Thoracic aorta (tissue), 2 donors: ENCODE measurements around the gene ZFP69. TPM values are rescaled to one million over a fixed set of nuclear protein-coding genes. Genes with fewer than 3 reads are reported as not detected.
"Not testable (repeated sequence)": the region's sequence is repeated elsewhere in the genome, so short reads cannot be mapped to it uniquely, and the experiment has no call there.

Source experiments
- ATAC-seq: fragments of 150-250 bp; one replicate; pipeline ENCODE4 v1.8.0; 2017; ENCODE audit warnings: low read depth; ENCODE audit not compliant: insufficient number of reproducible peaks, low FRiP score
- DNase-seq: peaks from one replicate; pipeline ENCODE4 v3.0.0-alpha.2; 2020; ENCODE audit warnings: low spot score
- H3K27ac ChIP-seq, 2 donors: fragments of 200-600 bp; sonication (generic); 1 replicate in 1 of 2; 2 replicates in 1 of 2; pipeline ENCODE4 v1.5.1; 2016; ENCODE audit warnings: mild to moderate bottlenecking in 2 of 2, moderate library complexity in 2 of 2
- H3K27me3 ChIP-seq: fragments of 200-600 bp; sonication (generic); replicated peaks from 2 replicates; pipeline ENCODE4 v1.6.0; 2016; ENCODE audit warnings: mild to moderate bottlenecking; ENCODE audit not compliant: insufficient read depth
- H3K36me3 ChIP-seq: fragments of 200-600 bp; sonication (generic); one replicate; pipeline ENCODE4 v1.5.1; 2016
- H3K4me1 ChIP-seq, 2 donors: fragments of 200-600 bp; sonication (generic); 1 replicate in 1 of 2; 2 replicates in 1 of 2; pipeline versions ENCODE4 v1.5.1 to v1.6.0; 2016; ENCODE audit warnings: low read depth in 2 of 2, mild to moderate bottlenecking in 1 of 2; ENCODE audit not compliant: control insufficient read depth in 1 of 2
- H3K4me3 ChIP-seq: fragments of 200-600 bp; sonication (generic); 2 replicates; pipeline ENCODE4 v1.5.1; 2016; ENCODE audit warnings: mild to moderate bottlenecking
- H3K9me3 ChIP-seq: fragments of 200-600 bp; sonication (generic); 2 replicates; pipeline ENCODE4 v1.5.1; 2016
- CTCF ChIP-seq: fragments of 200-600 bp; sonication (generic); IDR thresholded peaks from one replicate; pipeline ENCODE4 v1.5.1; 2019; ENCODE audit warnings: antibody characterized with exemption
- total RNA-seq, 2 donors: library from RNA; depleted of rRNA; stranded (reverse); fragments of >200 nt; gene quantifications; one replicate each; pipeline versions ENCODE4 v1.1.0 to v1.2.3, GENCODE V29; 2016

ZFP69 gene
- total RNA-seq, 2 donors from 2014 or later = 3.2 to 5.1 TPM

- TF ChIP-seq CTCF = no peak
- H3K27ac ChIP-seq = peak overlapping the region in 1 of 2 donors; percentile 61
- peaks cover 4% of the 10 kb centered on the region for H3K36me3 ChIP-seq
- H3K9me3 ChIP-seq = peaks cover 6% of the 10 kb centered on the region
- H3K4me1 ChIP-seq = peaks cover 0 to 13% of the 10 kb centered on the region in 2 donors
- peak overlapping the region; percentile 82 for H3K4me3 ChIP-seq
- ATAC-seq (no peak), DNase-seq (no peak)
- H3K27me3 ChIP-seq = no peaks in the 10 kb centered on the region
These were observed 1.2 kb downstream of the ZFP69 start for GRCh38 chr1:40478276-40478675.

DNA sequence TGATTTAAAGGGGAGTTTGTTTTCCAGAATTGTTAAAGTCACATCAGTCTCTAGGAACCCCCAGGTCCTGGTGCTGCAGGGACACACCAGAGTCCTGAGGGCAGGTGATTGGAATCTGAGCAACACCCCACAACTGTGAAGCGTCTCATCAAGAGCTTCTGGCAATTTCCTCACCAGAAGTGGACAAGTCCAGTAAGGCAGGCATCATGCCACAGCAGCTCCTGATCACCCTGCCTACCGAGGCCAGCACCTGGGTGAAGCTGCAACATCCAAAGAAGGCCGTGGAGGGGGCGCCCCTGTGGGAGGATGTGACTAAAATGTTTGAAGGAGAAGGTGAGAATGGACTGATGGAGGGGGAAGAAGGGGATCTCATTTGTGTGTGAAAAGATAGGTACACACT, 2.1 kb downstream of the ZFP69 start:
- Histone ChIP-seq H3K9me3 (peaks cover 6% of the 10 kb centered on the region), H3K36me3 (peaks cover 4% of the 10 kb centered on the region), H3K27ac (no peak overlapping the region), H3K27me3 (no peaks in the 10 kb centered on the region), H3K4me1 (peaks cover 0 to 13% of the 10 kb centered on the region in 2 donors), H3K4me3 (no peak overlapping the region)
- DNase-seq (no peak), ATAC-seq (no peak)
- no peak for TF ChIP-seq CTCF

GRCh38 chr1:40495315-40495903, 18.3 kb downstream of the ZFP69 start:
- no peak for TF ChIP-seq CTCF
- ATAC-seq (no peak), DNase-seq (no peak)
- peaks cover 63% of the 10 kb centered on the region for H3K9me3 ChIP-seq
- no peak overlapping the region for H3K4me3 ChIP-seq
- H3K36me3 ChIP-seq = peaks cover 42% of the 10 kb centered on the region
- no peak overlapping the region for H3K27ac ChIP-seq
- no peaks in the 10 kb centered on the region for H3K27me3 ChIP-seq
- no peaks in the 10 kb centered on the region for H3K4me1 ChIP-seq

- H3K4me1 ChIP-seq, ATAC-seq, H3K36me3 ChIP-seq, H3K27ac ChIP-seq, H3K4me3 ChIP-seq, H3K27me3 ChIP-seq, DNase-seq: not testable (repeated sequence)
- peaks cover 30% of the 10 kb centered on the region for H3K9me3 ChIP-seq
These were observed 25.6 kb downstream of the ZFP69 start for GRCh38 chr1:40502651-40503050.

DNA sequence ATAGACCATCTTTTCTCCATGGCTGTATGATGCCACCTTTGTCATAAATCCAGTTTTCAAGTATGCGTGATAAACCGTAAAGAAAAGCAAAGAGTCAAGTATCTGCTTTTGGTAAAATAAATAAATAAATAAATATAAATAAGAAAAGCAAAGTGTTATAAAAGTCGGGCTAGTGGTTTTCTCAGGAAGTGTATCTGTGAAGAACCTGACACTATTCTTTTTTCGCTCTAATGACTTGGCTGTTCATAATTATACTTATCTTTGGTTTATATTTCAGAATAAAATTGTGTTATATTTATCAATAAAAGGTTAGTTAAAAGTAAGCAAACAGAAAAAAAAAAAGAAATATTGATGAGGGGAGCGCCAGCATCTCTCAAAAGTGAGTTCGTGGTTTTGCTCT, 30.9 kb downstream of the ZFP69 start:
- H3K27me3 ChIP-seq = no peaks in the 10 kb centered on the region
- no peaks in the 10 kb centered on the region for H3K9me3 ChIP-seq
- peaks cover 7 to 11% of the 10 kb centered on the region in 2 donors for H3K4me1 ChIP-seq
- TF ChIP-seq CTCF = no peak
- peak overlapping the region; percentile 81 for H3K4me3 ChIP-seq
- peak overlapping the region; percentile 49 to 67 for H3K27ac ChIP-seq
- H3K36me3 ChIP-seq = no peaks in the 10 kb centered on the region
- DNase-seq (no peak), ATAC-seq (no peak)
